ENCODE data around the gene PAPOLG.

The PAPOLG gene

DNA sequence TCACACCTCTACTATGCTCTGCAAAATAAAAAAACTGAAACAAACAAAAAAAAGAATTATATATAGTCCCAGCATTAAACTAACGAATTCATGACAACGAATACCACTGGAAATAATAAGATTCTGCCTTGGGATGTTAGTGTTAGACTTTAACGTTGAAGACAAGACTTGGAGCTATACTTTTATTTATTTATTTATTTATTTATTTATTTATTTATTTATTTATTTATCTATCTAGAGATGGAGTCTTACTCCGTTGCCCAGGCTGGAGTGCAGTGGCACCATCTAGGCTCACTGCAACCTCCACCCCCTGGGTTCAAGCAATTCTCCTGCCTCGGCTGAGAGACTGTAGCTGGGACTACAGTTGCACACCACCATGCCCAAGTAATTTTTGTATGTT lies 27.2 kb upstream of the PAPOLG start:
- DNase-seq (ENCODE audit: low read depth, low spot score): no peak
- H3K36me3 ChIP-seq (ENCODE audit: insufficient read depth, low read length): no peaks in the 10 kb centered on the region
- H3K27ac ChIP-seq: no peak overlapping the region
- no peak overlapping the region for H3K9ac ChIP-seq (ENCODE audit: insufficient read length)
- H3K4me3 ChIP-seq: no peak overlapping the region
- no peaks in the 10 kb centered on the region for H3K9me3 ChIP-seq (ENCODE audit: low read depth, low read length)
- TF ChIP-seq FOXP2 (optimal IDR thresholded peaks at IDR 0.05; ENCODE audit: control extremely low read depth, extremely low read length, insufficient read depth) (no peak), POLR2AphosphoS5 (IDR thresholded peaks at IDR 0.05; ENCODE audit: borderline replicate concordance, low read depth, low read length) (no peak), EZH2 (IDR thresholded peaks at IDR 0.05) (no peak)

DNA sequence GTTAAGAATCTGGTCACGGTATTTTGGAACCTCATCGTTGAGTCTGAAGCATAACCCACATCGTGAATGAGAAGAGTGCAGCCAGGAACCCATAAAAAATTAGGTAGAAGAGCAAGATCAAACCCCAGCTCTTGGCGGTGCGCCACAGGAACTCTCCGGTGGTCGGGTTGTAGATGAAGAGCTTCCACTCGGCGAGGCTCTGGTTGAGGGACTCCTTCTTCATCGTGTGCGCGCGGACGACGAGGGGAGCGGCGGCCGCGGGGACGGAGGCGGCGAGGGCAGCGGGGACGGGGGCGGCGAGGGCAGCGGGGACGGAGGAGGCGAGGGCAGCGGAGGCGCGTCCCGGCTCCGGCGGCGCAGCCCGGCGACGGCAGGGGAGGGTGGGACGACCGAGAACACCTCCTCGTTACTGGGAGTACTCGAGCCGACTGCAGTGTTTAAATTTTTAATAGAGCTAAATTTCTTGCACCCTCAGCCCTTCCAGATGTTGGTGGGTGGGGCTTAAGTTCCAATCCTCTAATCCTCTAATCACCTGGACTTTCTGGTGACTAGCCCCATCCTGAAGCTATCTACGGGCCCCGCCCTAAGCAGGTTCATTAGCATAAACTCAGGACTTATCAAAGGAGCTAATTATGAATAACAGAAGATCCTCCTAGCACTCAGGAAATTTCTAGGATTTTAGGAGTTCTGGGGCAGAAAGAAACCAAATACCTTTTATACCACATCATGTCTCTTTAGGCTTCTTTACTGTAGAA lies 20.4 kb upstream of the PAPOLG start:
- DNase-seq (ENCODE audit: low read depth, low spot score): no peak
- H3K36me3 ChIP-seq (ENCODE audit: insufficient read depth, low read length): no peaks in the 10 kb centered on the region
- H3K27ac ChIP-seq: no peak overlapping the region
- H3K4me3 ChIP-seq: peak overlapping the region; percentile 75
- H3K9ac ChIP-seq (ENCODE audit: insufficient read length): peak overlapping the region; percentile 14
- H3K9me3 ChIP-seq (ENCODE audit: low read depth, low read length): no peaks in the 10 kb centered on the region
- TF ChIP-seq EZH2 (IDR thresholded peaks at IDR 0.05) (no peak), POLR2AphosphoS5 (IDR thresholded peaks at IDR 0.05; ENCODE audit: borderline replicate concordance, low read depth, low read length) (no peak), FOXP2 (optimal IDR thresholded peaks at IDR 0.05; ENCODE audit: control extremely low read depth, extremely low read length, insufficient read depth) (no peak)

DNA sequence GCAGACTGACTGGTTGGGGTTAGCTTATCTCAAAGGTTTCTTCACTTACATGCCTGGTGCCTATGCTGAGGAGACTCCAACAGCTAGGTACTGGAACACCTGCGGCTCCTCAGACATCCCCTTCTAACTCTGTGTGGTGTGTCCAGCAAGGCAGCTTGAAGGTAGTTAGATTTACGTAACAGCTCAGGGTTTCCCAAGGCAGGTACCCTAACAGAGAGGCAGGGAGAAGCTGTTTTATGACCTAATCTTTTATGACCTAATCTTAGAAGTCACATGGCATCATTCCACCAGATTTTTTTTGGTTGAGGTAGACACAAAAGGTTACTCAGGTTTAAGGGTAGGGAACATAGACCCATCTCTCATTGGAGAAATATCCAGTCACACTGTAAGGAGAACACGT lies 17.4 kb upstream of the PAPOLG start:
- Histone ChIP-seq H3K27ac (no peak overlapping the region), H3K9ac (ENCODE audit: insufficient read length) (no peak overlapping the region), H3K4me3 (no peak overlapping the region), H3K9me3 (ENCODE audit: low read depth, low read length) (no peaks in the 10 kb centered on the region), H3K36me3 (ENCODE audit: insufficient read depth, low read length) (no peaks in the 10 kb centered on the region)
- no peak for DNase-seq (ENCODE audit: low read depth, low spot score)
- no peak for TF ChIP-seq FOXP2 (optimal IDR thresholded peaks at IDR 0.05; ENCODE audit: control extremely low read depth, extremely low read length, insufficient read depth)
- no peak for TF ChIP-seq EZH2 (IDR thresholded peaks at IDR 0.05)
- TF ChIP-seq POLR2AphosphoS5 (IDR thresholded peaks at IDR 0.05; ENCODE audit: borderline replicate concordance, low read depth, low read length): no peak

DNA sequence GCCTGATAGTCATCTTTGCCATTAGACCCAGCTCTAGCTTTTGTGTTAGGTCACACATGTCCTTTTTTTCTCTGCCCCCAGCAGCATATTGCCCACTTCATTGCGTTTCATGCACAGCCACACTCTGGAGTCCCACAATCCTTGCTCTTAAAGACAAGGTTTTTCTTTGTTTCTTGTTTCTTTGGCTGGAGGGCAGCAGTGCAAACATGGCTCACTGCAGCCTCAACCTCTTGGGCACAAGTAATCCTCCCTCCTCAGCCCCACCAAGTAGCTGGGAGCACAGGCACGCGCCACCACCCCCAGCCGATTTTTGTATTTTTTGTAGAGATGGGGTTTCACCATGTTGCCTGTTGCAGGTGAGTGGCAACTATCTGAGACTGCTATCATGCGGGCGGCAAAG lies 16.9 kb upstream of the PAPOLG start:
- no peaks in the 10 kb centered on the region for H3K9me3 ChIP-seq (ENCODE audit: low read depth, low read length)
- no peak for DNase-seq (ENCODE audit: low read depth, low spot score)
- H3K27ac ChIP-seq: no peak overlapping the region
- no peak overlapping the region for H3K9ac ChIP-seq (ENCODE audit: insufficient read length)
- TF ChIP-seq FOXP2 (optimal IDR thresholded peaks at IDR 0.05; ENCODE audit: control extremely low read depth, extremely low read length, insufficient read depth) (no peak), EZH2 (IDR thresholded peaks at IDR 0.05) (no peak)
- no peak overlapping the region for H3K4me3 ChIP-seq
- H3K36me3 ChIP-seq (ENCODE audit: insufficient read depth, low read length): no peaks in the 10 kb centered on the region

DNA sequence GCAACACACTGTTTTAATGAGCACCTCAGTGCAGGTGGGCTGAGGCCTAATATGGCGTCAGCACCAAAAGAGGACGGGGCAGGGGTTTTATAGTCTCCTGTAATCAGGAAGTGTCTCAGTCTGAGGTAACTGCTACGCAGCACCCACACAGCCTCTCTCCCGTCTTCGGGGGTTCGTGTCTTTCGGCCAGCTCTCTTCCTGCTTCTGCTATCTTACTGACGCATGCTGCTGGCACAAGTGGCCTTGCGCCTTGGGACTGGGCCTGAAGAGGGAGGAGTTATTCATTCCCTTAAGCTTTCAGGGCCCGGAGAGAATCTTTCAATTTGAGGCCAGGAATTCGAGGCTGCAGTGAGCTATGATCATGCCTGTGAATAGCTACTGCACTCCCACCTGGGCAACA lies 14.5 kb upstream of the PAPOLG start:
- Histone ChIP-seq H3K4me3 (no peak overlapping the region), H3K27ac (no peak overlapping the region), H3K36me3 (ENCODE audit: insufficient read depth, low read length) (no peaks in the 10 kb centered on the region), H3K9ac (ENCODE audit: insufficient read length) (no peak overlapping the region), H3K9me3 (ENCODE audit: low read depth, low read length) (no peaks in the 10 kb centered on the region)
- TF ChIP-seq EZH2 (IDR thresholded peaks at IDR 0.05): no peak
- DNase-seq (ENCODE audit: low read depth, low spot score): no peak

DNA sequence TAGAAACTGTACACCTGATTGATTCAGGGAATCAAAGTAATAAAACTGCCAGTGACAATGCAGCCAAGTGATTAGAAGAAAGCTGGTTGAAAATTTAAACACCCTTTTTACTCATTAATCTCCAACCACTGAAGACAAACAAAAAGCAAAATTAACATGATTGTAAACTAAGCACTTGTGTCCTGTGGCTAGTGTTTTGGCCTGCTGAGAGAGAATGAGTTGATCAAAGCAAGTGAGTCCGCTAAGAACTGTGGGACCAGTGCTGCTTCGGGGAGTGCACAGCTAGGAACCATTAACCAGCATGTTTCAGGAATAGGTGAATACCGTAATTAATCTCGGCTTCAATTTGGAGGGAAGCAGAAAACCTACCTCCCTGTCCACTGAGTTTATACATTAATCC lies 13.6 kb upstream of the PAPOLG start:
- no peak overlapping the region for H3K4me3 ChIP-seq
- H3K9ac ChIP-seq (ENCODE audit: insufficient read length): no peak overlapping the region
- TF ChIP-seq EZH2 (IDR thresholded peaks at IDR 0.05) (no peak), POLR2AphosphoS5 (IDR thresholded peaks at IDR 0.05; ENCODE audit: borderline replicate concordance, low read depth, low read length) (no peak), FOXP2 (optimal IDR thresholded peaks at IDR 0.05; ENCODE audit: control extremely low read depth, extremely low read length, insufficient read depth) (no peak)
- DNase-seq (ENCODE audit: low read depth, low spot score): no peak
- no peak overlapping the region for H3K27ac ChIP-seq
- no peaks in the 10 kb centered on the region for H3K9me3 ChIP-seq (ENCODE audit: low read depth, low read length)
- H3K36me3 ChIP-seq (ENCODE audit: insufficient read depth, low read length): no peaks in the 10 kb centered on the region

DNA sequence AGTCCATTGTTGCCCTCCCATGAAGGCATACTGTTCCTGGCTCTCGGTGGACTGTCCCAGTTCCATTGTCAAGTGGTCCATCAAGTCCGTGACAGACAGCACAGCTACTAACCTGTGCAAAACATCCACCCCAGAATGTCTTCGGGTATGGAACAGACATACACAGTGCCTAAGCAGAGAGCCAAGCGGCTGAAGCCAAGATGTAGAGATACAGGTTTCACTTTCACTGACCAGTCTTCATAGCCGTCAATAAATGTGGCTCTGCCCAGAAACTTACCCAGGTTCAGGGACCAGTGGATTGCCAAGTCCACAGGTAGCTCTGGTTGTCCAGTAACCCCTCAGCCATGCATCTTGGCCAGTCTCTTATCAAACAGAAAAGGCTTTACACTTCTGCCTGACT lies 10.7 kb upstream of the PAPOLG start:
- Histone ChIP-seq H3K4me3 (no peak overlapping the region), H3K27ac (no peak overlapping the region), H3K9ac (ENCODE audit: insufficient read length) (no peak overlapping the region), H3K9me3 (ENCODE audit: low read depth, low read length) (no peaks in the 10 kb centered on the region), H3K36me3 (ENCODE audit: insufficient read depth, low read length) (no peaks in the 10 kb centered on the region)
- TF ChIP-seq EZH2 (IDR thresholded peaks at IDR 0.05) (no peak), FOXP2 (optimal IDR thresholded peaks at IDR 0.05; ENCODE audit: control extremely low read depth, extremely low read length, insufficient read depth) (no peak), POLR2AphosphoS5 (IDR thresholded peaks at IDR 0.05; ENCODE audit: borderline replicate concordance, low read depth, low read length) (no peak)
- DNase-seq (ENCODE audit: low read depth, low spot score): no peak

DNA sequence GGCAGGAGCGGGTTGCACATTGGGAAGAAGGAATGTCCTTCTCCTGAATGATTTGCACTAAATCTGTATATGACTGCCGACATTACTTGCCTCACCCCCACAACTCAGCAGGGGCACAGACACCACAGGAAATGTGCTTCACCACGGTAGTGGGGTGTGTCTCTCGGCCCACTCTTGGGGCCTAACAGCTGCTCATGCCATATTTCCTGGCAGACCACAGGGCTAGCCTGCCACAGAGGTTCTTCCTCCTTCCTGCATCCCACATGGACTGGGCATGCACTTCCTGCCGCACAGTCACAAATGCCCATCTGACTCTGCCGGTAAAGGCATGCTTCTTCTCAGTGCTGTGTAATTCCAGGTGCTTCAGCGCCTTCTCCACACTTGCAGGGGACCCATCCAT lies 10.3 kb upstream of the PAPOLG start:
- TF ChIP-seq FOXP2 (optimal IDR thresholded peaks at IDR 0.05; ENCODE audit: control extremely low read depth, extremely low read length, insufficient read depth): no peak
- TF ChIP-seq POLR2AphosphoS5 (IDR thresholded peaks at IDR 0.05; ENCODE audit: borderline replicate concordance, low read depth, low read length): no peak
- no peak for TF ChIP-seq EZH2 (IDR thresholded peaks at IDR 0.05)
- DNase-seq (ENCODE audit: low read depth, low spot score): no peak
- Histone ChIP-seq H3K36me3 (ENCODE audit: insufficient read depth, low read length) (no peaks in the 10 kb centered on the region), H3K9me3 (ENCODE audit: low read depth, low read length) (no peaks in the 10 kb centered on the region), H3K4me3 (no peak overlapping the region), H3K27ac (no peak overlapping the region), H3K9ac (ENCODE audit: insufficient read length) (no peak overlapping the region)

DNA sequence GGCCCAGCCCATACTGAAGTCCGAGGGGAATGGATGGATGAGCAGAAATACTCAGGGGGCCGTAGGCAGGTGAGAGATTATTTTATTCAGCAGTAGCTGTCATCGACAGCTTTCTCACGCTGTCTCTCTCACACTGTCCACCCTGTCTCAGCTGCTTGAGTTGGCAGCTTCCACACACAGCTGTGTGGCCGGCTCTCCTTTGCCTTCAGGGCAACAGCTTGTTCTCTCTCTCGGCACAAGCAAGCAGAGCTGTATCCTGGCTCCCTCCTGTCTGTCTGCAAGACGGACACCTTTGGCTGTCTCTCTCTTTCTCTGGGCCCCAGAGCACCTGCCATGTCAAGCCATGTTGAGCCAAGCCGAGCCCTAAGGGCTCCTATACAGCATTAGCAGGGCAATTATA lies 9.8 kb upstream of the PAPOLG start:
- H3K9ac ChIP-seq (ENCODE audit: insufficient read length): no peak overlapping the region
- H3K4me3 ChIP-seq: no peak overlapping the region

More for the DNA sequence above, 9.8 kb upstream of the PAPOLG start:
- DNase-seq (ENCODE audit: low read depth, low spot score): no peak
- Histone ChIP-seq H3K36me3 (ENCODE audit: insufficient read depth, low read length) (no peaks in the 10 kb centered on the region), H3K9me3 (ENCODE audit: low read depth, low read length) (no peaks in the 10 kb centered on the region), H3K27ac (no peak overlapping the region)
- TF ChIP-seq POLR2AphosphoS5 (IDR thresholded peaks at IDR 0.05; ENCODE audit: borderline replicate concordance, low read depth, low read length): no peak
